ENCODE measurements around the gene ERCC2. TPM values are rescaled to one million over a fixed set of nuclear protein-coding genes. Genes with fewer than 3 reads are reported as not detected.
"Not testable (repeated sequence)": the region's sequence is repeated elsewhere in the genome, so short reads cannot be mapped to it uniquely, and the experiment has no call there.

The ERCC2 gene
- 10 to 100 TPM; 27.7 to 34.3 (median 33.7) TPM for polyA plus RNA-seq (ENCODE audit: insufficient read length in 3 of 3)

DNA sequence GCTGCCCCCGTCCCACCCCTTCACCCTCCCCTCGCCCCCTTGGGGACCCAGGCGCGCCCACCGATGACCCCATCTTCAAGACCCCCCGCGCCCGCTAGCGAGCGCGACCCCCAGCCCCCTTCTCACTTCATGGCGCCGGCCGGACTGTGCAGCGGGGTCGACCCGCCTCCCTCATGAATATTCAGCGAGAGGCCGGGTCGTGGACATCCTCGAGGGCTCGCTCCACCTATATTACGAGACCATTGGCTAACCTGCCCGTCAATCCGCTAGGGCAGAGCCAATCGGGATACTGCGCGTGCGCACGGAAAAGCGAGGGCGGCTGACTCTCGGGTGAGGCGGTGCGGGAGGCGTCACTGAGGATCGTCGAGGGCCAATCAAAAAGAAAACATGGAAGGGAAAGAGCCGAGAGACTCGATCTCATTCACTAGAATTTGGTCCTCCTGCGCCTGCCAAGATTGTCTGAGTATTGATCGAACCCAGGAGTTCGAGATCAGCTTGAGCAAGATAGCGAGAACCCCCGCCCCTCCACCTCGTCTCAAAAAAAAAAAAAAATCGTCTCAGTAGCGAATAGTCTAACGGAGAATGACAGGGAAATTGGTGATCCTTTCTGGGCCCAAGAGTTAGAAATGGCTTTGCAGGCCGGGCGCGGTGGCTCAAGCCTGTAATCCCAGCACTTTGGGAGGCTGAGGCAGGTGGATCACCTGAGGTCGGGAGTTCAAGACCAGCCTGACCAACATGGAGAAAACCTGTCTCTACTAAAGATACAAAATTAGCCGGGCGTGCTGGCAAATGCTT, at the start of gene ERCC2:
ERCC2 (minus strand) TSS at position 164 of the 795 bp plus-strand sequence; CDS start at position 131, 33 bp downstream.
- peak; percentile 99 to 100 (median 100) for DNase-seq (ENCODE audit: low read depth in 3 of 3, low spot score in 2 of 3)

DNA sequence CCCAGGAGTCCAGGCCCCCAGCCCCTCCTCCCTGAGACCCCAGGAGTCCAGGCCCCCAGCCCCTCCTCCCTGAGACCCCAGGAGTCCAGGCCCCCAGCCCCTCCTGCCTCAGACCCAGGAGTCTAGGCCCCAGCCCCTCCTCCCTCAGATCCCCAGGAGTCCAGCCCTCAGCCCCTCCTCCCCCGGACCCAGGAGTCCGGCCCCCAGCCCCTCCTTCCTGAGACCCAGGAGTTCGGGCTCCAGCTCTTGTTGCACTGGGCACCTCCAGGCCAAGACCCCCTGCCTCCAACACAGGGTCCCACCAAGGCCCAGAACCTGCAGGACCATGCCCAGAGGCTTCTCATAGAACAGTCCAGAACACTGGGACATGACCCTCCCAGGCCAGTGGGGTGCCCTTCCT, 49.5 kb upstream of the ERCC2 start:
- no peak for DNase-seq (ENCODE audit: low read depth in 3 of 3, low spot score in 2 of 3)

DNA sequence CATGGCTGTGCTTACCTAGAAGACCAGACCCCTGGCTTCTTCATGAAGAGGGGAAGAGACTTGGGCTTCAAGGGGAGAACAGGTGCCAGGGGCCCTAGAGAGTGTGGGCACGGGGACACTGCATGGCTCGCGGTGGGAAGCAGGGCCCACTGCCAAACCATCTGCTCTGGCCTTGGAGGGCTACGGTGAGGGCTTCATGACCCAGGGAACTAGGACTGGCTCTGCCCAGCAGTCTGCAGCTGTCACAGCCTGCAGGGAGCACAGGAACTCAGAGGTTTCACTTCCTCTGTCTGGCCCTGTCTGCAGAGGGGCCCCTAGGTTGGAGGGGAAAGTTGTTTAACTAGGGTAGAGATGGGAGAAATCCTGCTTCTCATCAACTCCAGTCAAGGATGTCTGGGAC, 49.0 kb upstream of the ERCC2 start:
- no peak for DNase-seq (ENCODE audit: low read depth in 3 of 3, low spot score in 2 of 3)

DNA sequence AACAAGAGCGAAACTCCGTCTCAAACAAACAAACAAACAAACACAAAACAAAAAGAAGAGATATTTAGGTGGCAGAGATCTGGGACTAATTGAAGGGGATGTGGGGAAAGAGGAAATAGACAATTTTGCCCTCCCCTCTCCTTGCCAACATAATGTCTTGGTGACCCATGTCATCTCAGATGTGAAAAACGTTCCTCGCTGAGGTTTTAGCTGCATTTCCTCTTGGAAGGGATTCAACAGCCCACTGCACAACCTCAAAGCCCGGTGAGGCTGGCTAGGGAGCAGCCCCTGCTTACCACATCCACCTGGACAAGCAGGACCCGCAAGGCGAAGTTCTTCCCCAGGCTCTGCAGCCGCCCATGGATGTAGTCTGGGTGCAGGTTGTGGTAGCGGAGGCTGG, 48.4 kb upstream of the ERCC2 start:
- DNase-seq (ENCODE audit: low read depth in 3 of 3, low spot score in 2 of 3), result no peak

DNA sequence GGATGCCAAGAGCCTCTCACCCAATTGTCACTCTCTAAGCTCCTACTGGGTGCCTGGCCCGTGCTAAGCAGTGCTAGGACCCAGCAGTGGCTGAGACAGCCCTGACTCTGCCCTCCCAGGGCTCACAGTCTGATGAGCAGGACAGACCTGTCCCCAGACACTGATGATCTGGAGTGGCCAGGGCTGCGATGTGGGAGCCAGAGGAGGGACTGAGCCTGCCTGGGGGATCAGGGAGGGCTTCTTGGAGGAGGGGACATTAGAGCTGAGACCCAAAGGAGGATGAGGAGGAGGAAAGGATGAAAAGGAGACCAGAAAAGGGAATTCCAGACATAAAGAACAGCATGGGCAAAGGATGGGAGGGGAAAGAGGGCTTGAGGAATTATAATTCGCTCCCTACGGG, 46.8 kb upstream of the ERCC2 start:
- no peak for DNase-seq (ENCODE audit: low read depth in 3 of 3, low spot score in 2 of 3)

DNA sequence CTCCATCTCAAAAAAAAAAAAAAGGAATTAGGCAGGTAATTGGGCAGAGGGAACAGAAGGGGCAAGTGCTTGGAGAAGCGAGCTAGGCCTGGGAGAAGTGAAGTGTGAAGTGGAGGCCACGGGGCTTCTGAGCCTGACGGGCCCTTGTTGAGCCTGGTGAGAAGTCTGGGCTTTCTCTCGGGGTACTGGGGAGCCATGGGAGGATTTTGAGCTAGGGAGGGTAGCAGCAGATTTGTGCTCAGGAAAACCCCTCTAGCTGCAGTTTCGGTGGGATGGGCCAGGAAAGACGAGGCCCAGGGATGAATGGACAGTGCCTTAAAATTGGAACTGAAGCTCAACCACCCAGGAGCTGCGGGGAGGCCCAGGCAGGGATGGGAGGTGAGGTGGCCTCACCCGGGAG, 44.1 kb upstream of the ERCC2 start:
- no peak for DNase-seq (ENCODE audit: low read depth in 3 of 3, low spot score in 2 of 3)

DNA sequence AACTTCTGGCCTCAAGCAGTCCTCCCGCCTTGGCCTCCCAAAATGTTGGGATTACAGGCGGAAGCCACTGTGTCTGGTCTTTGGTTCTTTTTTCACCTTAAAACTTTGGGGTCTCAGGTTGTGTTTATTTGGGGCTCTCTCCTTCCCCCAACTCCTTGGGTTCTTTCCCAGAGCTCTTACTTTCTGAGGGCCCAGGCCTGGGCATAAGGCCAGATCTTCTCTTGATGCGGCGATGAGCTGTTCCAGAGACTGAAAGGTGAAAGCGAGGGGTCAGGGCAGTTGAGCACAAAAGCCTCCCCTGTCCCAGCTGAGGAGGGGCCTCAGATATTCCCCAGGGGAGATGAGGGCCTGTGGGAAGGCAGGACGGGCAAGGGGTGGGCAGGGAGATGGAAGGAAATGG, 43.1 kb upstream of the ERCC2 start:
- DNase-seq (ENCODE audit: low read depth in 3 of 3, low spot score in 2 of 3), result no peak

DNA sequence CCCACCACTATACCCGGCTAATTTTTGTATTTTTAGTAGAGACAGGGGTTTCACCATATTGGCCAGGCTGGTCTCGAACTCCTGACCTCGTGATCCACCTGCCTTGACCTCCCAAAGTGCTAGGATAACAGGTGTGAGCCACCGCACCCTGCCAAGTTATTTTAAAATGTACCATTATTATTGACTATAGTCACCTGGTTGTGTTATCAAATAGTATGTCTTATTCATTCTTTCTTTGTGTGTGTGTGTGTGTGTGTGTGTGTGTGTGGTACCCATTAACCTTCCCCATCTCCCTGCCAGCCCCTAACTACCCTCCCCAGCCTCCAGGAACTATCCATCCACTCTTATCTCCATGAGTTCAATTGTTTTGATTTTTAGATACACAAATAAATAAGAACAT, 40.0 kb upstream of the ERCC2 start:
- DNase-seq (ENCODE audit: low read depth in 3 of 3, low spot score in 2 of 3), result not testable (repeated sequence)

DNA sequence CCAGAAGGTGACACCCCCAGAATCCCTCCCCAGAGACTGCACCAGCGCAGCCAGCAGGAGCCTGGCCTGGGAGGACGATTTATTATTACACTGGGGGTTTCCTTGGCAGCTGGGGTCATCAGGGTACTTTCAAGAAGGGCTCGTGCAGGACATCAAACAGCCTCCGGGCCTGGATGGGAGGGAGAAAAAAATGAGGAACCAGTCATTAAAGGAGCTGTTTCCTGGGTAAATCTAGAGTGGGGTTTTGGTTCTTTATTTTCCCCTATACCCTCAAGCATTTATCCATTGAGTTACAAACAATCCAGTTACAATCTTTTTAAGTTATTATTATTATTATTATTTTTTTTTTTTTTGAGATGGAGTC, 39.2 kb upstream of the ERCC2 start:
- DNase-seq (ENCODE audit: low read depth in 3 of 3, low spot score in 2 of 3), result no peak

DNA sequence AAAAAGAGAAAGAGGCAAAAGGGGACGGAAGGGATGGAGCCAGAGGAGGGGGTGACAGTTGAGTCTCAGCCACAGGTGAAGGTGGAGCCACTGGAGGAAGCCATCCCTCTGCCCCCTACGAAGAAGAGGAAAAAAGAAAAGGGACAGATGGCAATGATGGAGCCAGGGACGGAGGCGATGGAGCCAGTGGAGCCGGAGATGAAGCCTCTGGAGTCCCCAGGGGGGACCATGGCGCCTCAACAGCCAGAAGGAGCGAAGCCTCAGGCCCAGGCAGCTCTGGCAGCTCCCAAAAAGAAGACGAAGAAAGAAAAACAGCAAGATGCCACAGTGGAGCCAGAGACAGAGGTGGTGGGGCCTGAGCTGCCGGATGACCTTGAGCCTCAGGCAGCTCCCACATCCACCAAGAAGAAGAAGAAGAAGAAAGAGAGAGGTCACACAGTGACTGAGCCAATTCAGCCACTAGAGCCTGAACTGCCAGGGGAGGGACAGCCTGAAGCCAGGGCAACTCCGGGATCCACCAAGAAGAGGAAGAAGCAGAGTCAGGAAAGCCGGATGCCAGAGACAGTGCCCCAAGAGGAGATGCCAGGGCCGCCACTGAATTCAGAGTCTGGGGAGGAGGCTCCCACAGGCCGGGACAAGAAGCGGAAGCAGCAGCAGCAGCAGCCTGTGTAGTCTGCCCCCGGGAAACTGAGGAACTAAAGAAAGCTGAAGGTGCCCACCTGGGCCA, 38.6 kb upstream of the ERCC2 start:
- DNase-seq (ENCODE audit: low read depth in 3 of 3, low spot score in 2 of 3), result no peak

DNA sequence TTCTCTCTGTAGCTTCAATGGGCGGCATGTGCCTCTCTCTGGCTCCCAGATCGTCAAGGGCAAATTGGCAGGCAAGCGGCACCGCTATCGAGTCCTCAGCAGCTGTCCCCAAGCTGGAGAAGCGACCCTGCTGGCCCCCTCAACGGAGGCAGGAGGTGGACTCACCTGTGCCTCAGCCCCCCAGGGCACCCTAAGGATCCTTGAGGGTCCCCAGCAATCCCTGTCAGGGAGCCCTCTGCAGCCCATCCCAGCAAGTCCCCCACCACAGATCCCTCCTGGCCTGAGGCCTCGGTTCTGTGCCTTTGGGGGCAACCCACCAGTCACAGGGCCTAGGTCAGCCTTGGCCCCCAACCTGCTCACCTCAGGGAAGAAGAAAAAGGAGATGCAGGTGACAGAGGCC, 37.7 kb upstream of the ERCC2 start:
- DNase-seq (ENCODE audit: low read depth in 3 of 3, low spot score in 2 of 3), result no peak

DNA sequence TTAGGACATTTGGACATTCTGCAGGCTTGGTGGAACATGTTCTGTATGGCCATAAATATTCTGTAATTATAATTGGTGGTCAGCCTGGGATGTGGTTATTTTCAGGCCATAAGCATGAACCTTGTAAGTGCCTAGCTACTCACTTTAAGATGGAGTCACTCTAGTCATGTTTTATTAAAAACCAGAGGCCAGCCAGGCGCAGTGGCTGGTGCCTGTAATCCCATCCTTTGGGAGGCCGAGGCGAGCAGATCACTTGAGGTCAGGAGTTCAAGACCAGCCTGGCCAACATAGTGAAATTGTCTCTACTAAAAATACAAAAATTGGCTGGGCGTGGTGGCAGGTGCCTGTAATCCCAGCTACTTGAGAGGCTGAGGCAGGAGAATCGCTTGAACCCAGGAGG, 37.2 kb upstream of the ERCC2 start:
- not testable (repeated sequence) for DNase-seq (ENCODE audit: low read depth in 3 of 3, low spot score in 2 of 3)

DNA sequence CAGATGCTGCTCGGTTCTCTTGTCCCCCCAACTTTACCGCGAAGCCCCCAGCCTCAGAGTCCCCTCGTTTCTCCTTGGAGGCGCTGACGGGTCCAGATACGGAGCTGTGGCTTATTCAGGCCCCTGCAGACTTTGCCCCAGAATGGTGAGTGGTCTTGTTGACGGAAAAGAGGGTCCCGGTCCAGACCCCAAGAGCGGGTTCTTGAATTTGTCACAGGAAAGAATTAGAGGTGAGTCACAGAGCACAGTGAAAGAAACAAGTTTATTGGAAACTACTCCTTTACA, 36.7 kb upstream of the ERCC2 start:
- DNase-seq (ENCODE audit: low read depth in 3 of 3, low spot score in 2 of 3), result no peak

DNA sequence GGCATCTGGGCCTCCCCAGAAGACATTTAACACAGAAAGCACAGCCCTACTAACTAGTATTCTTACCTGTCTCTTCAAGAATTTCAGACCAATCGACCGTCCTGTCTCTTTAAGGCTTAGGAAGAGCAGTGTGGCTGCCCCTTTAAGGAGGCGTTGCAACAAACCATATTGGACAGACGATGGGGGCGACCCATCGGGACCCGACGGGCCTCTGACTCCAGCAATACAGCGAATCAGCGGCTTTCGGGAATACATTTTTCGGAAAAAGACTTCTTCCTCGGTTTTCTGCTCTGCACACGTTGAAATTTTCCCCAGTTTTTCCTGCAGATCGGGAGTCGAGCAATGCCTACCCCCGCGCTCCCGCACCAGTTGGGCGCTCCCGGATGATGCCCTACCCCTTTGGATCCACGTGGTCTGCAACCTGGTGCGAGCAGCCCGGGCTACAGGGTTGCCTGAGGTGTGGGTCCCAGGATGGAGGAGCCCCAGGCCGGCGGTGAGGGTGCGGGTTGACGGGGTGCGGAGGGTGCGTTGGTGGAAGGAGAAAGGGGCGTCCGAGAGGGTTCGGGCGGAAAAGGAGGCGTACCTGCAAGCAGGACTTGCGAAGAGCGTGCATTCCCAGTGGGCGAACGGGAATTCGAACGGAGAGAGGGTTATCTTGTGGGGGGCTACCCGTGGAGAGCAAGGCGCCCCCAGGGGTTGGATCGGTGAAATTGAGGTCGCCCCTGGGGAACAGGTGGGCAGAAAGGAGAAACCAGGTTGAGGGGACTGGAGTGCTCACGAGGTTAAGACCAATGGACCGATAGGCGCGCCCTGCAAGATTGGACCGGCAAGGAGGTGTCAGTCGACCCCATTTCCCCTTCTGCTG, 36.1 kb upstream of the ERCC2 start, which contains the start of gene POLR1G:
POLR1G (plus strand) TSS at position 419 of the 865 bp plus-strand sequence; CDS start at position 472, 53 bp downstream.
- peak in 2 of 3 donors; percentile 75 to 91 for DNase-seq (ENCODE audit: low read depth in 3 of 3, low spot score in 2 of 3)

DNA sequence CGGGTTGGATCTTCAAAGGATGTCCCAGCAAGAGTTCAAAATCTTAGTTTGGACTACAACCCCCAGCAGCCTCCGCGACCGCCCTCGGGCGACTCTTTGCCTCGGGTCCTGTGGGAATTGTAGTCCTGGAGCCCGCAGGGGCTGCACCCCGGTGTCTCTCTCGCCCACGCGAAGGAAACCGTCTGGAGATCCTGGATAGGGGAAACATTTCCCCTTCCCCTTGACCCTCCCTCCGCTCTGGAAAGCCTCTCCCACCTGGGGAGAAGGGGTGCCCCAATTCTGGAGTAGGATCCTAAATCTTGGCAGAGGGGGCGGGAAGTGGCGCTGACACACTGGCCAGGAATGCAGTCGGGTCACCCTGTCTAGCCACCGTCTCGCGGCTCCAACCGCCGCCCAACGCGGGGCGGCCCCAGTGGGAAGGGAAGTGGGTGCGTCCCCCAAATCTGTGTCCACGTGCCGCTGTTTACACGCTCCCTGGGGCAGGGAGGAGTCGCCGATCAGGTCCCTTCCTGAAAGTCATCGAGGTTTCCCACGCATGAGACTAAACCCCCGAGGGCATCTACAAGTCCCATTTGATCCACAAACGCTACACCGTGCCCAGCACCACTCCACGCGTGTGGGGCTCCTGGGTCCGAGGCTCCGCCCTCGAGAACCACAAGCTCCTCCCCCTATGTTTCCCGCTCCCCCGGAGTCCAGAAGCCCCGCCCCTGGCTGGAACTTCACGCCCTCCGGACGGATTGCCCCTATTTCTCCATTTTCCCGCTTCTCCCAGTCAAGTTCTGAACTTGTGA, 35.3 kb upstream of the ERCC2 start:
- peak in 1 of 3 donors; percentile 72 for DNase-seq (ENCODE audit: low read depth in 3 of 3, low spot score in 2 of 3)

DNA sequence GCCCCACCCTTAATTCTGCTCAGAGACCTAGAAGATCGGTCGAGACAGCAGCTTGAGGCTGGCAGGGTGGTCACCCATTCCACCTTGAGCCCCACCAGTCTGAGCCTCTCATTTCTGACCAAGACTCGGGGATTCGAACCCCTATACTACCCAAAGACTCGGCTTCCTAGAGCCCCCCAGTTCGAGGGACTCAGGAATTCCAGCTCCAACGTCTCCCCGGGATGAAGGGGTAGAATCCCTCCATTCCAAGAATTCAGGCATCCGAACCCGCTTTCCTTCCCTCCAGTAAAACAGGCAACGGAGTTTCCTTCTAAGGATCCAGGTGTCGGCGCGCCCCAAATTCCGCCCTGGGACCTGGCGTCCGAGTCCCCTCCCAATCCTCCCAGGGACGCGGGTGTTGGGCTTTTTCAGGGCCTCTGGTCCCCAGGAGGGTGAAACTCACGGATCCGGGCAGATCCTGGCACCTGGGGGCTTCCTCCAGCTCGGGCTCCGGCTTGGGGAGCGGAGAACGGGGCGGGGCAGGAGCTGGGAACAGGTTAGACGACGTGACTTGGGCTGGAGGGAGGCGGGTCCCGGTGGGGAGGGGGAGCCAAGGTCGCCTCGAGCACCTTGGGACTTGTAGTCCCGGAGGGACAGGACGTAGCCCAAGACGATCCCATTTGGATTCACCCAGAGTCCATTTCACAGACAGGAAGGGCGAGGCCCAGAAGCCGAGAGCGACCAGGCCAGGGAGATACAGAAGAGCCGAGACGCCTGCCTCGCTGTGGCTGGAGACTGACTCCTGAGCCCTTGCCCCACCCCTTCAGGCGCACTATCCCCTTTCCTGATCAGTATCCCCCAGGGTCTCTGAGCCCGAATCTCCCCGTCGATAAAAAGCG, 34.4 kb upstream of the ERCC2 start, which contains the start of gene PPP1R13L:
PPP1R13L (minus strand) TSS at position 513 of the 878 bp plus-strand sequence. CDS start 6,751 bp downstream, outside the sequence.
- no peak for DNase-seq (ENCODE audit: low read depth in 3 of 3, low spot score in 2 of 3)

DNA sequence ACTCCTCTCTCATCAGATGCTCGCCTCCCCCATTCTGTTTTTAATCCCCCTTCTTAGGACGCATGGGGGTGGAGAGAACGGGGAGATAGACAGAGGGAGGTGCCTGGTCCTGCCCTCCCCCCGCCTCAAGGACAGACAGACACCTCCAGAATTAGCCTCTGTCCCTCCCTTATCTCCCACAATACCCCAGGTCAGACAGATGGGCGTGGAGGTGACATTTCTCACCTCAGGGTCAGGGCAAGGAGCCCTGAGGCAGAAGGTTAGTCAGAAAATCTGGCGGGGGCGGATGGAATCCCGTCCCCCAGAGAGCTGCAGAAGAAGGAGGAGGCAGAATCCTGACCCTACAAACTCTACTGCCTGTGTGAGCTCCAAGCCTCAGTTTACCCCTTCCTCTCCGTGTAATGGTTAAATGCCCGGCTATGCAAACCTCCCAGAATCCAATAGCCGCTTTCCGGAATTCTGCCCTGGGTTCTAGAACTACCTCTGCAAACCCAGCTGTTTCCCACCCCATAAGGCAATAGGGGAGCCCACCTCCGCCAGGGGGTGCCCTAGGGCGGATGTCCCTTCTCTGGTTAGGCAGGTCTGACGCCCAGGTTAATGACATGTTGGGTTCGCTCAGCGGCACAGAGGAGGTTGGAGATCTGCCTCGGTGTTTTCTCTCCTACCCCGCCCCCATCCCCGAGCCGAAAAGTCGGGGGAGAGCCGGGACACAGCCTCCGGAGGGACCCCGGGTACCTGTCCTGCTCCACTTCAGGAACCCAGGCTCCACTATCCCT, 33.6 kb upstream of the ERCC2 start:
- no peak for DNase-seq (ENCODE audit: low read depth in 3 of 3, low spot score in 2 of 3)

DNA sequence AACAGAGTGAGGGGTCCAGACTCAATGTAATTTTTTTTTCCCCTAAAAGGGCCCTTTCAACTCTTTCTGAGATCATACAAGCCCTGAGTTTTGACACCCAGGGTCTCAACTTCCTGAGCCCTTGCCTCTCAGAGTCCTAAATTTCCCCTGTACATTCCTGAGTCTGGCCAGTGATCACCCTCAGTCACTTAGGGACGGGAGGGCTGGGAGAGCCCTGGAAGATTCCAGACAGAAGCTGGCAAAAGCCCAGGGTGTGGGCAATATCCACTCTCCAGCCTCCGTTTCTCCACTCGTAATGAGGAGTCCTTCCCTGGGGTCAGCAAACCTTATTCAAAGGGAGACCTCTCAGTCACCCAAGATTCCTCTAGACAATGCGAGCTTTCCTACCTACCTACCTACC, 32.9 kb upstream of the ERCC2 start:
- no peak for DNase-seq (ENCODE audit: low read depth in 3 of 3, low spot score in 2 of 3)
